GM12891 (cell line): ENCODE data around the gene NECTIN1.

ENCODE experiments used
- DNase-seq: peaks from one replicate; pipeline ENCODE4 v3.0.0; 2011; ENCODE audit warnings: low spot score; ENCODE audit not compliant: insufficient read length
- FAIRE-seq: peaks from 2 replicates; lab custom pipeline; 2011; peaks lifted over from hg19 to GRCh38; lab: Jason Lieb, UNC
- PAX5 ChIP-seq: IDR thresholded peaks from 2 replicates; pipeline ENCODE4 v1.6.1; 2011; ENCODE audit warnings: low read length, moderate library complexity, mild to moderate bottlenecking; ENCODE audit not compliant: insufficient read depth, severe bottlenecking
- POLR2A ChIP-seq: IDR thresholded peaks from 2 replicates; pipeline ENCODE4 v1.6.1; 2011; ENCODE audit warnings: low read depth, low read length, control low read depth
- POLR2AphosphoS5 ChIP-seq: IDR thresholded peaks from 2 replicates; pipeline ENCODE4 v1.6.1; 2011; ENCODE audit warnings: low read depth, low read length, control low read depth
- POU2F2 ChIP-seq: IDR thresholded peaks from 2 replicates; pipeline ENCODE4 v1.6.1; 2011; ENCODE audit warnings: low read depth, mild to moderate bottlenecking, control low read depth, low read length, moderate library complexity
- SPI1 ChIP-seq: IDR thresholded peaks from 2 replicates; pipeline ENCODE4 v1.6.1; 2011; ENCODE audit warnings: low read depth, low read length, control low read depth
- TAF1 ChIP-seq: IDR thresholded peaks from 2 replicates; pipeline ENCODE4 v1.6.1; 2011; ENCODE audit warnings: low read depth, low read length, control low read depth

NECTIN1 gene

GRCh38 chr11:119637481-119637880 lies 91.5 kb downstream of the NECTIN1 start:
- DNase-seq: no peak
- TF ChIP-seq PAX5: no peak
- no peak for TF ChIP-seq POU2F2
- TF ChIP-seq POLR2A: no peak
- TF ChIP-seq TAF1: no peak
- no peak for TF ChIP-seq SPI1
- TF ChIP-seq POLR2AphosphoS5: no peak
- FAIRE-seq: no peak

- DNase-seq: no peak
- no peak for TF ChIP-seq SPI1
- TF ChIP-seq PAX5: no peak
- no peak for FAIRE-seq
Measured at GRCh38 chr11:119635776-119636175, 93.2 kb downstream of the NECTIN1 start.

DNA sequence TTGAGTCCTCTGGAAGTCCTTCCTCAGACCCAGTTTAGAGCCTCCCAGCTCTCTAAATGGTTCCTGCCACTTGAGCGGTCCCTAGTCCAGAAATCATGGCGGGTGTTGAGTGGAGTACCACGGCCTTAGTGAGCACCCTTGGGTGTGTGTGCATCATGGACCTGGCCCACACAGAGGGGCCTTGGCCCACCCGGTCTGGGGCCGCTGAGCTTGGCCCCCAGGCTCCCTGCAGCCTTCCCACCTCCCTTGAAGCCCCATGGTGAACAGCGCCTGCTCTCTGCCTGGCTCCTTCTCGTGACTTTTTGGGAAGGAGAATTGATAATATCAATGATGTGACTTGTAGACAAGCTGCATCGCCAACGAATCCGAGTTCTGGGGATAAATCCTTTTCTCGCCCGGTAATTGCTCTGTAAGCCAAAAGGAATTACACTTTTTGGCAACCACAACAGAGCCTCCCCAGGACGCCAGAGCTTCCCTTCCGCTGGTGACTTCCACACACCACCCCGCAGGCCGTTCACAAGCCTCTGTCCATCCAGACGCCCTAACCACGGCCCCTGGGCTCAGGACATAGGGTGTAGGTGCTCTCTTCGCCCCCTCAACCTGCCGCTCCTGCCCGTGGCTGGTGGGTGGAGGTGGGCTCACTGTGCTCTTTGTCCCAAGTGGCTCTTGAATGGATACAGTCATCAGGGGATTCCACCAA lies 93.8 kb downstream of the NECTIN1 start:
- no peak for DNase-seq
- FAIRE-seq: no peak
- no peak for TF ChIP-seq POU2F2
- no peak for TF ChIP-seq SPI1
- no peak for TF ChIP-seq PAX5
- TF ChIP-seq POLR2A: no peak
- no peak for TF ChIP-seq TAF1
- no peak for TF ChIP-seq POLR2AphosphoS5

- FAIRE-seq: no peak
- DNase-seq: no peak
- TF ChIP-seq POLR2A (no peak), SPI1 (no peak), POU2F2 (no peak), PAX5 (no peak), POLR2AphosphoS5 (no peak), TAF1 (no peak)
Measured at GRCh38 chr11:119634301-119634700, 94.7 kb downstream of the NECTIN1 start.

DNA sequence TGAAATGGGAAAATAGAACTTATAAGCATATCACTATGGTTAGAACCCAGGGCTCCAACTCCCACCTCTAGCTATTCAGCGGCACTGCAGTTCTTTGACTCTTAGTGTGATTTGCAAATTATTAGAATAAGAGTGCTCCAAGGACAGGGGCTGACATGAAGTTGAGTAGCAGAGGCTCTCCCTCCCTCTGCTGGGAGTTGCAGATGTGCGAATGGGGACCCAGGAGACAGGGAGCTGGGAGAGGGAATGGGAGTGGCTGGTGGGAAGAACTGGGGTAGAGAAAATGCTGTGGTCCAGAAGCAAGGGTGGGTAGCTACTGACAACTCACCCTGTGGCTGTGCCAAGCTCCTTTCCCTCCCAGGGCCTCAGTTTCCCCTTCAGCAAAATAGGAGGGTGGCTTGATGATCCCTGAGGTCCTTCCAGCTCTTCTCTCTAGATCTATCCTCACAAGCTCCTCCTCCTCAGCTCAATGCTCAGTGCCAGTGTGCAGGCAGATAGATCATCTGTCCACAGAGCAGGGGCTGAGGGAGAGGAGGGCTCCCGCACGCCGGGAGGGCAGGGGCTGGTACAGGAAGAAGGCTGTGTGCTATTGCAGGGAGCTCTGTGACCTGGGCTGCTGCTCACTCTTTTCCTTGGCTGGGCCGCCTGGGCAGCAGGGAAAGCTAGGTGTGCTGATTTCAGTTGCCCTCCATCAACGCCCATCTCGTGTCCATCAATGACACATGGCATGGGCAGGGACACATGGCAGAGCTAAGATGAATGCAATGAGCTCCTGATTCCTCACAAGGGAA lies 99.0 kb downstream of the NECTIN1 start:
- DNase-seq (no peak), FAIRE-seq (no peak)
- TF ChIP-seq TAF1 (no peak), POLR2AphosphoS5 (no peak), POLR2A (no peak), POU2F2 (no peak), SPI1 (no peak), PAX5 (no peak)

DNA sequence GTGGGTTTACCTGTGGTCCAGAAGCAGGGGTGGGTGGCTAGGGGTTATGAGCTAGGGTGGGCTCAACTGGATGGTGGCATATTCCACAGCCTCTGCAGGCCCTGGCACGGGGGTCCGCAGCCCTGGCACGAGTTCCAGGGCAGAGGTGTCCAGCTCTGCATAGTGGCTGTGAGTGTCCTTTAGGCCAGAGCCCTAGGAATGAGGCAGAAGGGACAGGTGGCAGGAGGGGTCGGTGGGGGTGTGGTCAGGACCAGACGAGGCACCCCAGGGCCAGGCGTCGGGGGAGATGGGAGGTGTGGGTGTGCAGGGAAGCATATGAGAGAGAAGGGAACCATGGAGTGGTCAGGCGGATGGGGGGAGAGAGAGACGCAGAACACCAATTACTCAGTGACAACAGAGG lies 99.9 kb downstream of the NECTIN1 start:
- DNase-seq (no peak), FAIRE-seq (no peak)
- TF ChIP-seq POLR2A (no peak), POLR2AphosphoS5 (no peak), SPI1 (no peak), TAF1 (no peak), PAX5 (no peak), POU2F2 (no peak)

GRCh38 chr11:119627286-119627685 lies 101.7 kb downstream of the NECTIN1 start:
- FAIRE-seq: no peak

GRCh38 chr11:119626871-119627270 lies 102.1 kb downstream of the NECTIN1 start:
- FAIRE-seq (no peak), DNase-seq (no peak)
- TF ChIP-seq POU2F2 (no peak), POLR2A (no peak), TAF1 (no peak), POLR2AphosphoS5 (no peak), PAX5 (no peak), SPI1 (no peak)

More at GRCh38 chr11:119627286-119627685, 101.7 kb downstream of the NECTIN1 start:
- no peak for TF ChIP-seq PAX5
- no peak for DNase-seq

DNA sequence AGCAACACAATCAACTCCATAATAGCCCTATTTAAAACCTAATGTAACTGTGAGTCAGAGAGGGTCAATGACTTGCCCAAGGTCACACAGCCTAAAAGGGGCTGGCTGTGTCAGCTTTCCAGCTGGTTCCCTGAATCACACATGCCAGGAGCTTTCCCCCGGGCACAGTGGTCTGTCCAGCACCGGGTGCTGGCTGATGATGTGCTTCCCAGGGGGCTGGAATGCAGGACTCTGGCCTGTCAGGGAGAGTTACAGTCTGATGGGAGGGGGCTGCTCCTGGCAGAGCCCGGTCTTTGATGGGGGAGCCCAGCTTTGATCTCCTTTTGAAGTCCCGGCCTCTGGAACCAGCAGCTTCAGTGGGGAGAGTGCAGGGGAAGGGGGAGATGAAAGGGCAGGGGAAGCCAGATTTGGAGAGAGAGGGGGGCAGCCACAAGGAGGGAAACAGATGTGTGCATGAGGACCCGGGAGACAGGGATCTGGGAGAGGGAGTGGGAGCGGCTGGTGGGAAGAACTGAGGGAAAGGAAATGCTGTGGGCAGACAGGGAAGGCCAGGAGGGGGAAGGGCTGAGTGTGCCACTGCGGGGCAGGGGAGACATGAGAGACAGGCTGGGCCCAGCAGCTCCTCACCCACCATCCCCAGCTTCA lies 102.7 kb downstream of the NECTIN1 start:
- TF ChIP-seq POLR2A (no peak), SPI1 (no peak), POLR2AphosphoS5 (no peak), TAF1 (no peak)
- FAIRE-seq: no peak
- no peak for DNase-seq

- DNase-seq (no peak), FAIRE-seq (no peak)
- TF ChIP-seq POLR2AphosphoS5: no peak
- TF ChIP-seq TAF1: no peak
- TF ChIP-seq POU2F2: no peak
- TF ChIP-seq POLR2A: no peak
- no peak for TF ChIP-seq PAX5
- TF ChIP-seq SPI1: no peak
Measured at GRCh38 chr11:119625206-119625978, 103.6 kb downstream of the NECTIN1 start.
